HepG2 (cell line): ENCODE results near the gene SHLD1. TPM values are rescaled to one million over a fixed set of nuclear protein-coding genes. Genes with fewer than 3 reads are reported as not detected.

Experiments used
- ATAC-seq: fragments of 200-7000 bp; cut with Tn5 transposase; 3 replicates; pipeline ENCODE4 v1.9.1; 2020; ENCODE audit warnings: mild to moderate bottlenecking, moderate library complexity
- BruUV-seq: library from RNA; stranded (reverse); fragments of 400-500 nt; replicated peaks from 2 replicates; lab custom pipeline; 2021; lab: Mats Ljungman, UMichigan
- CTCF ChIA-PET: fragments of 300-600 bp; formaldehyde crosslinking; extraction: SDS; loops from one replicate; lab custom pipeline; 2021; ENCODE audit warnings: low total read pairs, inconsistent platforms, low intra/inter-chr PET ratio; lab: Yijun Ruan, JAX
- POLR2A ChIA-PET: fragments of 350-600 bp; sonication (Branson Sonifier 250); formaldehyde crosslinking; loops from one replicate; lab custom pipeline; 2020; ENCODE audit warnings: antibody characterized with exemption, inconsistent platforms; lab: Yijun Ruan, JAX
- DNase-seq: peaks from one replicate; pipeline ENCODE4 v3.0.0-alpha.2; 2015; ENCODE audit warnings: low spot score
- FAIRE-seq: peaks from 3 replicates; lab custom pipeline; 2011; peaks lifted over from hg19 to GRCh38; lab: Jason Lieb, UNC
- H2AFZ ChIP-seq: one replicate; pipeline ENCODE4 v1.6.1; 2011; ENCODE audit warnings: low read length, inconsistent platforms
- H3K27ac ChIP-seq: fragments of 300-600 bp; 3 replicates; pipeline ENCODE4 v1.8.0; 2011; ENCODE audit warnings: mixed run types, mild to moderate bottlenecking, mixed read lengths, low read length, inconsistent platforms; ENCODE audit not compliant: insufficient read depth; ENCODE audit errors: extremely low read length
- H3K27me3 ChIP-seq, 2 experiments: fragments of 200-600 bp in 1 of 2; 2 replicates in 1 of 2; 3 replicates in 1 of 2; pipeline versions ENCODE4 v1.6.0 to v1.8.0; 2011; ENCODE audit warnings: low read length in 2 of 2, mild to moderate bottlenecking in 2 of 2, moderate library complexity in 2 of 2, inconsistent platforms in 1 of 2; ENCODE audit not compliant: insufficient read depth in 2 of 2, control insufficient read depth in 1 of 2
- H3K36me3 ChIP-seq, 2 experiments: fragments of 200-600 bp in 1 of 2; replicated peaks in 1 of 2; 2 replicates in 1 of 2; 3 replicates in 1 of 2; pipeline versions ENCODE4 v1.5.1 to v1.8.0; 2011; ENCODE audit warnings: low read length in 2 of 2, inconsistent platforms in 1 of 2; ENCODE audit not compliant: insufficient read depth in 2 of 2, control insufficient read depth in 1 of 2
- H3K4me1 ChIP-seq: 2 replicates; pipeline ENCODE4 v1.5.1; 2012; ENCODE audit warnings: low read length, inconsistent platforms; ENCODE audit not compliant: insufficient read depth
- H3K4me2 ChIP-seq: 2 replicates; pipeline ENCODE4 v1.6.0; 2011; ENCODE audit warnings: low read depth, low read length, inconsistent platforms
- H3K4me3 ChIP-seq, 3 experiments: fragments of 200-600 bp in 1 of 3; sonication (generic), shearing (Covaris generic) in 1 of 3; replicated peaks in 1 of 3; 2 replicates each; pipeline ENCODE4 v1.5.1; 2011 to 2016; ENCODE audit warnings: low read length in 3 of 3, inconsistent platforms in 2 of 3, low read depth in 2 of 3, mild to moderate bottlenecking in 2 of 3, control low read depth in 1 of 3, mixed read lengths in 1 of 3; ENCODE audit not compliant: insufficient read depth in 1 of 3
- H3K79me2 ChIP-seq: one replicate; pipeline ENCODE4 v1.6.1; 2011; ENCODE audit warnings: low read length, inconsistent platforms; ENCODE audit not compliant: insufficient read depth
- H3K9ac ChIP-seq: 2 replicates; pipeline ENCODE4 v1.6.0; 2011; ENCODE audit warnings: mild to moderate bottlenecking, low read depth, low read length, inconsistent platforms; ENCODE audit not compliant: insufficient read depth
- H3K9me3 ChIP-seq: 2 replicates; pipeline ENCODE4 v1.5.1; 2012; ENCODE audit warnings: mild to moderate bottlenecking, low read length
- H4K20me1 ChIP-seq: 2 replicates; pipeline ENCODE4 v1.6.0; 2011; ENCODE audit warnings: inconsistent platforms, mild to moderate bottlenecking, low read length, moderate library complexity; ENCODE audit not compliant: insufficient read depth
- CHD4 ChIP-seq: fragments of 200-600 bp; sonication (generic); IDR thresholded peaks from 2 replicates; pipeline ENCODE4 v1.7.0; 2017; ENCODE audit warnings: mild to moderate bottlenecking, low read length, borderline replicate concordance
- DNMT3B ChIP-seq: conservative IDR thresholded peaks from 2 replicates; pipeline ENCODE4 v1.6.1; 2016; ENCODE audit warnings: missing biosample characterization, control low read depth
- SAP130 ChIP-seq: IDR thresholded peaks from 2 replicates; pipeline ENCODE4 v1.6.1; 2016; ENCODE audit warnings: low read depth
- SOX5 ChIP-seq: IDR thresholded peaks from 2 replicates; pipeline ENCODE4 v1.6.1; 2016; ENCODE audit warnings: borderline replicate concordance
- TAF15 ChIP-seq: fragments of 200-400 bp; formaldehyde crosslinking; IDR thresholded peaks from one replicate; pipeline ENCODE4 v1.6.1; 2018; ENCODE audit warnings: mild to moderate bottlenecking, low read depth, low read length; ENCODE audit not compliant: poor library complexity, severe bottlenecking
- TARDBP ChIP-seq: sonication (generic); formaldehyde crosslinking; IDR thresholded peaks from 2 replicates; pipeline ENCODE4 v1.8.0; 2022; ENCODE audit warnings: mild to moderate bottlenecking, missing genetic modification reagents
- ZC3H13 ChIP-seq: sonication (generic); formaldehyde crosslinking; IDR thresholded peaks from 2 replicates; pipeline ENCODE4 v1.8.1; 2023; ENCODE audit warnings: mild to moderate bottlenecking, missing genetic modification reagents, moderate library complexity
- ZNF30 ChIP-seq: sonication (generic); formaldehyde crosslinking; IDR thresholded peaks from 2 replicates; pipeline ENCODE4 v1.5.0; 2020; ENCODE audit warnings: mild to moderate bottlenecking, missing genetic modification reagents
- ZNF841 ChIP-seq: sonication (generic); formaldehyde crosslinking; IDR thresholded peaks from 2 replicates; pipeline ENCODE4 v1.8.1; 2023; ENCODE audit warnings: missing genetic modification reagents, borderline replicate concordance
- WGBS: methylation state at CpG from one replicate; pipeline ENCODE4 v1.1.6; 2017; ENCODE audit warnings: low lambda C conversion rate; 5-methylcytosine and 5-hydroxymethylcytosine counted together
- in situ Hi-C: cut with HindIII; loops from 2 replicates; pipeline ENCODE4 v1.10.0; 2017; ENCODE audit warnings: low pct_unique_long_range_greater_than_20kb; ENCODE audit not compliant: extremely low pct_ligation_motif_present
- intact Hi-C: fragments of 100-400 bp; cut with micrococcal nuclease; formaldehyde crosslinking; loops from one replicate; pipeline ENCODE4 v1.10.0; 2022; ENCODE audit not compliant: unreplicated experiment
- polyA plus RNA-seq, 8 experiments: library from polyadenylated mRNA; depleted of rRNA in 3 of 8; stranded (reverse) in 7 of 8; unstranded in 1 of 8; fragments of >200 nt; fragmentation: Illumina TruSeq in 4 of 8; extraction: Trizol in 4 of 8; gene quantifications; 2 replicates each; pipeline versions ENCODE4 v1.2.1 to v1.2.3, GENCODE V29; 2011 to 2016; ENCODE audit warnings: low read depth in 4 of 8, missing spikeins in 1 of 8, mixed read lengths in 1 of 8; ENCODE audit not compliant: insufficient read depth in 1 of 8
- total RNA-seq, 5 experiments: library from RNA; depleted of rRNA; stranded (reverse); fragments of >200 nt; fragmentation: Illumina TruSeq; extraction: Trizol; gene quantifications; 2 replicates each; pipeline ENCODE4 v1.2.3, GENCODE V29; 2016; ENCODE audit warnings: low read depth in 1 of 5
- TF ChIP-seq, protein P1 (sequence below): sonication (generic); formaldehyde crosslinking; IDR thresholded peaks from 2 replicates; pipeline ENCODE4 v1.4.0; 2020; ENCODE audit warnings: mild to moderate bottlenecking, missing genetic modification reagents

SHLD1 gene
- total and polyA plus RNA-seq, 2 of the 13 experiments (the other 11 are each of a cell fraction or from before 2014, with no cell fraction given), result 8.9 to 10.0 TPM

DNA sequence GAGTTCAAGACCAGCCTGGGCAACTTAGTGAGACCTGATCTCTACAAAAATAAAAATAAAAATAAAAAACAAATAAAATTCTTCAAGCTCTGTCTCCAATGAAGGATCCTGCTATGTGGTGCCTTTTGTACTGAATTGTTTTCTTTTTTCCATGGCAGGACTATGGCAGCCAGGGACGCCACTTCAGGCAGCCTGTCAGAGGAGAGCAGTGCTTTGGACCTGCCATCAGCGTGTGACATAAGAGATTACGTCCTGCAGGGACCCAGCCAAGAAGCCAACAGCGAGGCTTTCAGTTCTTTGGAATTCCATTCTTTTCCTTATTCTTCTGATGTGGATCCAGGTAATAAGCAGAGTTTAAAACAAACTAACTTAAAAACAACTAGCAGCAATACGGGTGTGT, 22.5 kb downstream of the SHLD1 start:
- Histone ChIP-seq H3K9ac (no peak overlapping the region), H3K36me3 (peaks cover 3 to 12% of the 10 kb centered on the region in 2 experiments; a peak in 2 of 5 replicates), H3K79me2 (no peaks in the 10 kb centered on the region), H3K4me1 (no peaks in the 10 kb centered on the region), H3K4me3 (no peak overlapping the region), H3K4me2 (no peak overlapping the region), H3K9me3 (no peaks in the 10 kb centered on the region), H3K27me3 (no peaks in the 10 kb centered on the region), H2AFZ (no peak overlapping the region), H4K20me1 (no peaks in the 10 kb centered on the region), H3K27ac (no peak overlapping the region)
- intact Hi-C loops (loop anchor here (10.0 kb wide), 1 partner anchor 58 kb away; no protein-coding TSS in a partner anchor), in situ Hi-C loops (no loop called here)
- no peak for FAIRE-seq
- POLR2A ChIA-PET, result interaction anchor here (1.3 kb wide), 1 partner anchor 22 kb away, joined by 4 read pairs; the partner anchor contains the start of gene SHLD1
- no peak for ATAC-seq
- TF ChIP-seq, protein P1, sequence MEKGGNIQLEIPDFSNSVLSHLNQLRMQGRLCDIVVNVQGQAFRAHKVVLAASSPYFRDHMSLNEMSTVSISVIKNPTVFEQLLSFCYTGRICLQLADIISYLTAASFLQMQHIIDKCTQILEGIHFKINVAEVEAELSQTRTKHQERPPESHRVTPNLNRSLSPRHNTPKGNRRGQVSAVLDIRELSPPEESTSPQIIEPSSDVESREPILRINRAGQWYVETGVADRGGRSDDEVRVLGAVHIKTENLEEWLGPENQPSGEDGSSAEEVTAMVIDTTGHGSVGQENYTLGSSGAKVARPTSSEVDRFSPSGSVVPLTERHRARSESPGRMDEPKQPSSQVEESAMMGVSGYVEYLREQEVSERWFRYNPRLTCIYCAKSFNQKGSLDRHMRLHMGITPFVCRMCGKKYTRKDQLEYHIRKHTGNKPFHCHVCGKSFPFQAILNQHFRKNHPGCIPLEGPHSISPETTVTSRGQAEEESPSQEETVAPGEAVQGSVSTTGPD, result no peak
- no peak for TF ChIP-seq TARDBP
- TF ChIP-seq DNMT3B (CRISPR knock-in tag), result no peak
- TF ChIP-seq SAP130 (CRISPR knock-in tag), result no peak
- no peak for TF ChIP-seq ZNF841 (CRISPR knock-in tag)
- TF ChIP-seq SOX5, result no peak
- no peak for TF ChIP-seq TAF15
- no peak for TF ChIP-seq CHD4
- TF ChIP-seq ZNF30 (CRISPR knock-in tag), result no peak
- no peak for TF ChIP-seq ZC3H13
- no peak for DNase-seq
- CTCF ChIA-PET, result no interaction called here
- 95% methylated on average over 5 of the region's 5 CpGs for WGBS
- no TSS peak for BruUV-seq
